Measurements from ENCODE around the gene B3GALNT1. TPM values are rescaled to one million over a fixed set of nuclear protein-coding genes. Genes with fewer than 3 reads are reported as not detected.

B3GALNT1 gene
- total RNA-seq, 1 experiment from 2014 or later, result 31.1 TPM

DNA sequence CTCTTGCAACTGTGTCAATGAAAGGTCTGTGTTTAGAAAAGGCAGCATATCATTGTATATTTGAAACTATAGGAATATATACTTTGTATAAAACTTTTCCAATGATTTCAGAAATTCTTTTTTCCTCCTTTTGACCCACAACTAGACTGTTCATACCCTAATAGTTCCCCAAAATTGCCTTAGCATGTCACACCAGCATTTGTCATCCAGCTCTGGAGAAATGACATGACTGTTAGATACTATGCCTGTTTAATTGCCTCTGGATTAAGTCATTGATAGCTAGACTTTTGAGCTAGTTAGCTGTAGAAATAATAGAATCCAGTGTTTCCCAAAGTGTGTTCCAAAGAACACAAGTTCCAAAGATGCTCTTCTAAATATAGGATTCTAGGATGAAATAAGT lies 32.4 kb downstream of the B3GALNT1 start:
- Mint-ChIP-seq H3K9me3 (ENCODE audit: low read depth, unreplicated experiment) (no peaks in the 10 kb centered on the region), H3K4me3 (ENCODE audit: low read depth, unreplicated experiment) (no peak overlapping the region), H3K27me3 (ENCODE audit: unreplicated experiment) (no peaks in the 10 kb centered on the region), H3K4me1 (ENCODE audit: low read depth, unreplicated experiment) (peaks cover 14% of the 10 kb centered on the region), H3K27ac (ENCODE audit: unreplicated experiment) (no peak overlapping the region), H3K36me3 (ENCODE audit: insufficient read depth, unreplicated experiment) (no peaks in the 10 kb centered on the region)
- DNase-seq, result no peak
- intact Hi-C loops (cut with micrococcal nuclease; ENCODE audit: unreplicated experiment), result loop anchor here (5.0 kb wide), 1 partner anchor 75 kb away; no protein-coding TSS in a partner anchor
- CTCF ChIA-PET, result interaction anchor here (0.6 kb wide), 1 partner anchor 618 kb away, joined by 3 read pairs; no protein-coding TSS in a partner anchor
- BruUV-seq (replicated peaks), result no TSS peak
- TF ChIP-seq, protein P1, sequence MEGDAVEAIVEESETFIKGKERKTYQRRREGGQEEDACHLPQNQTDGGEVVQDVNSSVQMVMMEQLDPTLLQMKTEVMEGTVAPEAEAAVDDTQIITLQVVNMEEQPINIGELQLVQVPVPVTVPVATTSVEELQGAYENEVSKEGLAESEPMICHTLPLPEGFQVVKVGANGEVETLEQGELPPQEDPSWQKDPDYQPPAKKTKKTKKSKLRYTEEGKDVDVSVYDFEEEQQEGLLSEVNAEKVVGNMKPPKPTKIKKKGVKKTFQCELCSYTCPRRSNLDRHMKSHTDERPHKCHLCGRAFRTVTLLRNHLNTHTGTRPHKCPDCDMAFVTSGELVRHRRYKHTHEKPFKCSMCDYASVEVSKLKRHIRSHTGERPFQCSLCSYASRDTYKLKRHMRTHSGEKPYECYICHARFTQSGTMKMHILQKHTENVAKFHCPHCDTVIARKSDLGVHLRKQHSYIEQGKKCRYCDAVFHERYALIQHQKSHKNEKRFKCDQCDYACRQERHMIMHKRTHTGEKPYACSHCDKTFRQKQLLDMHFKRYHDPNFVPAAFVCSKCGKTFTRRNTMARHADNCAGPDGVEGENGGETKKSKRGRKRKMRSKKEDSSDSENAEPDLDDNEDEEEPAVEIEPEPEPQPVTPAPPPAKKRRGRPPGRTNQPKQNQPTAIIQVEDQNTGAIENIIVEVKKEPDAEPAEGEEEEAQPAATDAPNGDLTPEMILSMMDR (IDR thresholded peaks at IDR 0.05; ENCODE audit: unreplicated experiment), result no peak

DNA sequence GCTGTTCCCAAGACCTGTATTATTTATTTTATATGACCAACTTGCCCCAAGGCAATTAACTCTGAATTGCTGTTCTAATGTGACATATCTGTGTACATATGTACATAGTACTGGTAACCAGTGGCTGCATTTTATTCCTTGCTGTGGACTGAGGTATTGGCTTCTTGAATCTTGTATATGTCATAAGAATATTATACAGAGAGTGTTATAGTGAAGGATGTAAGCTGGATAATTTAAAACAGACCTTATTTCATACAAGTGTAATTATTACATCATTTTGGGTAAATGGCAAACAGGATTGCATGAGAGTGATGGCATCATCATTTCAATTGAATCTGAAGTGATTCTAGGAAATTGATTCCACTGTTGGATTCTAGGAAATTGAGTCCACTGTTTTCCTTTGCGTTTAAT lies 32.9 kb downstream of the B3GALNT1 start:
- Mint-ChIP-seq H3K27ac (ENCODE audit: unreplicated experiment) (no peak overlapping the region), H3K36me3 (ENCODE audit: insufficient read depth, unreplicated experiment) (no peaks in the 10 kb centered on the region)
- intact Hi-C loops (cut with micrococcal nuclease; ENCODE audit: unreplicated experiment), result loop anchor here (5.0 kb wide), 1 partner anchor 75 kb away; no protein-coding TSS in a partner anchor

DNA sequence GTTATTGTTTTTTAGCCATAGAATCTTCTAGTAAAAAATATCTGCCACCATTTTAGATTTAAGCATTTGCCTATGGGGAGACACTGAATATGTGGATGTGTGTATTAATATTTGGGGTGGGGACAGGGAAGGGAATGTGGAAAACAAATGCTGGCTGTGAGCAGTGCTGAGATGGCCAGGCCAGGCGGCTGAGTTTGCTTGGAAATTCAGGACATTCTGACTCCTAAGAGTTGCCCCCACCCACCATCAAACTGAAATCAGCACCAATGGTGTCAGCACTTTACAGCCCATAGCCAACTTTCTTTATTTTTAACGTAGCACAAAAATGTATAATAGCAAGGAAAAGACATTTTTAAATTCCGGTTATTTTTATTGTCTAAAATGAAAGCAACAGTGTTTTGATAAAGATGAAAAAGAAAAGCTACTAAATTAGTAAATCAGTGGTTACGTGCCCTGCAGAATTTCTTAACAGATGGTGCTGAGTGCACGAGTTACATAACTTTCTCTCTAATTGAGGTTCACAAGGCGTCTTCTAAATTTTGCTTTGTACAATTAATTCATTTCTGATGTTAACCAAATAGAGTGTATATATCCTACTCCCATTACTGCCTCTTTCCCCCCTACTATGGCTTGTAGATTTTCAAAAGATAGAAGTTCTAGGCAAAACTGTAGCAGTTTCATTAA lies 34.0 kb downstream of the B3GALNT1 start:
- peaks cover 14% of the 10 kb centered on the region for H3K4me1 Mint-ChIP-seq (ENCODE audit: low read depth, unreplicated experiment)
- no peak overlapping the region for H3K4me3 Mint-ChIP-seq (ENCODE audit: low read depth, unreplicated experiment)
- H3K36me3 Mint-ChIP-seq (ENCODE audit: insufficient read depth, unreplicated experiment), result no peaks in the 10 kb centered on the region
- H3K9me3 Mint-ChIP-seq (ENCODE audit: low read depth, unreplicated experiment), result no peaks in the 10 kb centered on the region
- H3K27ac Mint-ChIP-seq (ENCODE audit: unreplicated experiment), result no peak overlapping the region
- TF ChIP-seq, protein P1 (IDR thresholded peaks at IDR 0.05; ENCODE audit: unreplicated experiment), result no peak
- no peaks in the 10 kb centered on the region for H3K27me3 Mint-ChIP-seq (ENCODE audit: unreplicated experiment)
- DNase-seq, result no peak
- no TSS peak for BruUV-seq (replicated peaks)
- CTCF ChIA-PET, result no interaction called here
- intact Hi-C loops (cut with micrococcal nuclease; ENCODE audit: unreplicated experiment), result loop anchor here (5.0 kb wide), 1 partner anchor 74 kb away; no protein-coding TSS in a partner anchor

More for the DNA sequence above, 32.9 kb downstream of the B3GALNT1 start:
- Mint-ChIP-seq H3K27me3 (ENCODE audit: unreplicated experiment) (no peaks in the 10 kb centered on the region), H3K4me1 (ENCODE audit: low read depth, unreplicated experiment) (peaks cover 14% of the 10 kb centered on the region), H3K4me3 (ENCODE audit: low read depth, unreplicated experiment) (no peak overlapping the region), H3K9me3 (ENCODE audit: low read depth, unreplicated experiment) (no peaks in the 10 kb centered on the region)
- no TSS peak for BruUV-seq (replicated peaks)
- no peak for DNase-seq
- TF ChIP-seq, protein P1 (IDR thresholded peaks at IDR 0.05; ENCODE audit: unreplicated experiment), result no peak
- CTCF ChIA-PET, result no interaction called here

DNA sequence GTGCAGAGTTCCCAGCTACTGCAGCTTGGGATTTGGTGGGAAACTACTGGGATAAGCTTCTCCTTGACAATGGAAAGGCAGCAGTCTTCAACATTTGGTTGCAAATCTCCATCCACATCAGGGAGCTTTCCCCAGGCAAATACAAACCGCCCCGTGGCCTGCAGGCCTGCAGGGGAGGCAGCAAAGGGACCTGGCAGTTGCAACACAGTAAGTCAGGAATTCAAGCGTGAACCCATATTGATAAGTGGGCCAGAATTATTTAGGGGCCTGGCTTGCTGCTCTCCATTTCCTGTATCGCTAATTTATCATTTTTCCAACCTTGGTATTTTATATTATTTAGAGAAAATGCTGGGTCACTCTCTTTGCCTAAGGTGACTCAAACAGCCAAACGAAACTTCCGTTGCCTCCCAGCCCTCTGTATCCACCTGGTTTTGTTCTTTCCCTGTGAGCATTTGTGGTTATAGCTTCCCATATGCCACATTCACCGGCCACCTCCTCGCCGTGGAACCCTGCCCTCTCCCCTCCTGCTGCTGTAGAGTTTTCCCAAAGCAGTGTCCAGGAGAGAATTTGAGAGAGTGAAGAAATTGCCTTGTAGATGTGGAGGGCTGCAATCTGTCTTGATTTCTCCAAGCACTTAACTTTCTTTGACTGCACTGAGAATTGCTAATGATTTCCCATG lies 34.8 kb downstream of the B3GALNT1 start:
- H3K4me3 Mint-ChIP-seq (ENCODE audit: low read depth, unreplicated experiment), result no peak overlapping the region
- TF ChIP-seq, protein P1 (IDR thresholded peaks at IDR 0.05; ENCODE audit: unreplicated experiment), result no peak
- no peaks in the 10 kb centered on the region for H3K27me3 Mint-ChIP-seq (ENCODE audit: unreplicated experiment)
- CTCF ChIA-PET, result interaction anchor here (0.5 to 1.9 kb wide), 7 partner anchors 19 to 585 kb away, joined by 3 to 9 read pairs (median 3); no protein-coding TSS in a partner anchor
- BruUV-seq (replicated peaks), result no TSS peak
- H3K9me3 Mint-ChIP-seq (ENCODE audit: low read depth, unreplicated experiment), result no peaks in the 10 kb centered on the region
- H3K4me1 Mint-ChIP-seq (ENCODE audit: low read depth, unreplicated experiment), result peaks cover 14% of the 10 kb centered on the region
- no peak overlapping the region for H3K27ac Mint-ChIP-seq (ENCODE audit: unreplicated experiment)
- intact Hi-C loops (cut with micrococcal nuclease; ENCODE audit: unreplicated experiment), result loop anchor here (5.0 kb wide), 1 partner anchor 73 kb away; no protein-coding TSS in a partner anchor
- H3K36me3 Mint-ChIP-seq (ENCODE audit: insufficient read depth, unreplicated experiment), result no peaks in the 10 kb centered on the region
- DNase-seq, result no peak
